GM23338 (cell line): Measurements from ENCODE around the gene RBPJ. TPM values are rescaled to one million over a fixed set of nuclear protein-coding genes. Genes with fewer than 3 reads are reported as not detected.

Experiments used
- ATAC-seq: fragments of 200-7000 bp; cut with Tn5 transposase; 3 replicates; pipeline ENCODE4 v1.9.1; 2020
- DNase-seq: peaks from one replicate; pipeline ENCODE4 v3.0.0-alpha.2; 2015; ENCODE audit warnings: low spot score
- H2AFZ ChIP-seq: fragments of 200-600 bp; sonication (generic); 2 replicates; pipeline ENCODE4 v1.8.0; 2016; ENCODE audit warnings: antibody characterized with exemption, mild to moderate bottlenecking, moderate library complexity
- H3F3A ChIP-seq: fragments of 200-600 bp; sonication (generic); replicated peaks from 2 replicates; pipeline ENCODE4 v1.8.0; 2017; ENCODE audit warnings: antibody characterized with exemption, mixed run types, low read depth
- H3K27ac ChIP-seq: fragments of 200-600 bp; sonication (generic); 2 replicates; pipeline ENCODE4 v1.6.1; 2016; ENCODE audit warnings: low read depth
- H3K27me3 ChIP-seq: fragments of 200-600 bp; sonication (generic); 2 replicates; pipeline ENCODE4 v1.8.0; 2016; ENCODE audit warnings: mild to moderate bottlenecking, mixed run types, moderate library complexity; ENCODE audit not compliant: insufficient read depth
- H3K36me3 ChIP-seq: fragments of 200-600 bp; sonication (generic); 2 replicates; pipeline ENCODE4 v1.8.0; 2016; ENCODE audit warnings: mild to moderate bottlenecking; ENCODE audit not compliant: insufficient read depth
- H3K4me1 ChIP-seq: fragments of 200-600 bp; sonication (generic); 2 replicates; pipeline ENCODE4 v1.8.0; 2016; ENCODE audit warnings: mild to moderate bottlenecking, moderate library complexity; ENCODE audit not compliant: insufficient read depth
- H3K4me2 ChIP-seq: fragments of 200-600 bp; sonication (generic); 2 replicates; pipeline ENCODE4 v1.7.1; 2017; ENCODE audit warnings: mixed run types
- H3K4me3 ChIP-seq: fragments of 200-600 bp; sonication (generic); 2 replicates; pipeline ENCODE4 v1.6.1; 2016; ENCODE audit warnings: mixed run types
- H3K79me2 ChIP-seq: fragments of 200-600 bp; sonication (generic); replicated peaks from 2 replicates; pipeline ENCODE4 v1.8.0; 2017; ENCODE audit warnings: mild to moderate bottlenecking; ENCODE audit not compliant: insufficient read depth
- H3K9me2 ChIP-seq: fragments of 200-600 bp; sonication (generic); 2 replicates; pipeline ENCODE4 v1.8.0; 2017; ENCODE audit not compliant: insufficient read depth
- H4K20me1 ChIP-seq: fragments of 200-600 bp; sonication (generic); replicated peaks from 2 replicates; pipeline ENCODE4 v1.8.0; 2017; ENCODE audit warnings: mild to moderate bottlenecking; ENCODE audit not compliant: insufficient read depth
- H3K27ac Mint-ChIP-seq: 2 replicates; pipeline ENCODE4 v1.8.0; 2020; ENCODE audit warnings: inconsistent platforms, mild to moderate bottlenecking, moderate library complexity, mixed read lengths
- H3K27me3 Mint-ChIP-seq: 3 replicates; pipeline ENCODE4 v1.8.0; 2022; ENCODE audit warnings: low read depth, mild to moderate bottlenecking, moderate library complexity, mixed read lengths, inconsistent platforms; ENCODE audit not compliant: insufficient read depth, poor library complexity
- H3K36me3 Mint-ChIP-seq: 3 replicates; pipeline ENCODE4 v1.8.0; 2021; ENCODE audit warnings: low read depth, mild to moderate bottlenecking, inconsistent platforms, moderate library complexity, mixed read lengths
- H3K4me1 Mint-ChIP-seq: 3 replicates; pipeline ENCODE4 v1.8.0; 2020; ENCODE audit warnings: mild to moderate bottlenecking, inconsistent platforms, mixed read lengths
- H3K4me3 Mint-ChIP-seq: 3 replicates; pipeline ENCODE4 v1.8.0; 2021; ENCODE audit warnings: moderate library complexity, mild to moderate bottlenecking, inconsistent platforms, mixed read lengths
- H3K9me3 Mint-ChIP-seq: 3 replicates; pipeline ENCODE4 v1.8.0; 2020; ENCODE audit warnings: moderate library complexity, mild to moderate bottlenecking, inconsistent platforms, mixed read lengths
- CREB1 ChIP-seq: fragments of 250-450 bp; sonication (Bioruptor Pico); IDR thresholded peaks from 2 replicates; pipeline ENCODE4 v1.5.0; 2020; ENCODE audit warnings: low read depth, mild to moderate bottlenecking, moderate library complexity
- EZH2 ChIP-seq: fragments of 200-600 bp; sonication (generic); IDR thresholded peaks from one replicate; pipeline ENCODE4 v1.8.0; 2017; ENCODE audit warnings: antibody characterized with exemption, mild to moderate bottlenecking, low read depth; ENCODE audit not compliant: unreplicated experiment
- EZH2phosphoT487 ChIP-seq: fragments of 200-600 bp; sonication (generic); IDR thresholded peaks from one replicate; pipeline ENCODE4 v1.8.1; 2018; ENCODE audit warnings: antibody characterized with exemption; ENCODE audit not compliant: unreplicated experiment
- NANOG ChIP-seq: IDR thresholded peaks from 2 replicates; pipeline ENCODE4 v1.6.1; 2016; ENCODE audit warnings: antibody characterized with exemption, borderline replicate concordance
- STAT1 ChIP-seq: IDR thresholded peaks from one replicate; pipeline ENCODE4 v1.6.1; 2016; ENCODE audit warnings: antibody characterized with exemption; ENCODE audit not compliant: unreplicated experiment
- polyA plus RNA-seq: library from polyadenylated mRNA; unstranded; fragments of >200 nt; fragmentation: Nextera tagmentation; extraction: Ambion mirVana; gene quantifications from 2 replicates; pipeline ENCODE4 v1.2.1, GENCODE V29; 2016
- total RNA-seq: library from RNA; depleted of rRNA; stranded (reverse); fragments of >200 nt; shearing (Covaris generic); gene quantifications from 2 replicates; pipeline ENCODE4 v1.2.3, GENCODE V29; 2014
- TF ChIP-seq, protein P1 (sequence below): fragments of 250-450 bp; sonication (Bioruptor Pico); IDR thresholded peaks from 2 replicates; pipeline ENCODE4 v1.5.0; 2020; ENCODE audit warnings: mild to moderate bottlenecking, moderate library complexity
- TF ChIP-seq, protein P2 (sequence below), 2 experiments: fragments of 200-600 bp in 1 of 2; sonication (generic) in 1 of 2; conservative IDR thresholded peaks; 2 replicates each; pipeline versions ENCODE4 v1.5.1 to v1.6.1; 2016 to 2017; ENCODE audit warnings: antibody characterized with exemption in 2 of 2, low read depth in 2 of 2, mild to moderate bottlenecking in 2 of 2, moderate library complexity in 1 of 2
- TF ChIP-seq, protein P3 (sequence below): IDR thresholded peaks from one replicate; pipeline ENCODE4 v1.6.1; 2018; ENCODE audit warnings: antibody characterized with exemption; ENCODE audit not compliant: unreplicated experiment

Gene RBPJ
- total and polyA plus RNA-seq, 2 experiments from 2014 or later, result 212 to 457 TPM

DNA sequence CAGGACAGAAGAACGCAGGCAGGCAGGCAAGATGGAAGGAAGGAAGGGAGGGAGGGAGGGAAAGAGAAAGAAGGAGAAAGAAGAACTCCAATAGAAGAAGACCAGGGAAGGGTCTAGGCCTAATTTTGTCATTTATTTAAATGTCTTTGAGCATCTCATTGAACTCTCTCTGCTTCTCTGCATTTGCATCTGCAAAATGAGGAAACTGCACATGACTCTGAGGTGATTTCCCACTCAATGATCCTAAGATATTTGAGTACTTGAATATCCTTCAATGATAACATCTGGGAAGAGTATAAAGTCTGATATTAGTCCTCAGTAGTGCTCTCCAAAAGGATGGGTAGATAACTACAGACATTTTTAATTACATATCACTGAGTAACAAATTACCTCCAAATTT, 33.1 kb upstream of the RBPJ start:
- Mint-ChIP-seq H3K4me1 (peaks cover 5% of the 10 kb centered on the region), H3K4me3 (no peak overlapping the region), H3K27me3 (no peaks in the 10 kb centered on the region), H3K27ac (no peak overlapping the region), H3K9me3 (no peaks in the 10 kb centered on the region), H3K36me3 (no peaks in the 10 kb centered on the region)
- H3K4me2 ChIP-seq, result no peak overlapping the region
- no peaks in the 10 kb centered on the region for H3K27me3 ChIP-seq
- H2AFZ ChIP-seq, result peak overlapping the region; percentile 49
- ATAC-seq (no peak), DNase-seq (no peak)
- no peak overlapping the region for H3K4me3 ChIP-seq
- H3K4me1 ChIP-seq, result peaks cover 12% of the 10 kb centered on the region; the same call in 1 of the 2 replicates
- no peaks in the 10 kb centered on the region for H3K9me2 ChIP-seq
- H3K27ac ChIP-seq, result no peak overlapping the region
- H4K20me1 ChIP-seq, result no peaks in the 10 kb centered on the region
- H3K36me3 ChIP-seq, result no peaks in the 10 kb centered on the region
- TF ChIP-seq, protein P1, sequence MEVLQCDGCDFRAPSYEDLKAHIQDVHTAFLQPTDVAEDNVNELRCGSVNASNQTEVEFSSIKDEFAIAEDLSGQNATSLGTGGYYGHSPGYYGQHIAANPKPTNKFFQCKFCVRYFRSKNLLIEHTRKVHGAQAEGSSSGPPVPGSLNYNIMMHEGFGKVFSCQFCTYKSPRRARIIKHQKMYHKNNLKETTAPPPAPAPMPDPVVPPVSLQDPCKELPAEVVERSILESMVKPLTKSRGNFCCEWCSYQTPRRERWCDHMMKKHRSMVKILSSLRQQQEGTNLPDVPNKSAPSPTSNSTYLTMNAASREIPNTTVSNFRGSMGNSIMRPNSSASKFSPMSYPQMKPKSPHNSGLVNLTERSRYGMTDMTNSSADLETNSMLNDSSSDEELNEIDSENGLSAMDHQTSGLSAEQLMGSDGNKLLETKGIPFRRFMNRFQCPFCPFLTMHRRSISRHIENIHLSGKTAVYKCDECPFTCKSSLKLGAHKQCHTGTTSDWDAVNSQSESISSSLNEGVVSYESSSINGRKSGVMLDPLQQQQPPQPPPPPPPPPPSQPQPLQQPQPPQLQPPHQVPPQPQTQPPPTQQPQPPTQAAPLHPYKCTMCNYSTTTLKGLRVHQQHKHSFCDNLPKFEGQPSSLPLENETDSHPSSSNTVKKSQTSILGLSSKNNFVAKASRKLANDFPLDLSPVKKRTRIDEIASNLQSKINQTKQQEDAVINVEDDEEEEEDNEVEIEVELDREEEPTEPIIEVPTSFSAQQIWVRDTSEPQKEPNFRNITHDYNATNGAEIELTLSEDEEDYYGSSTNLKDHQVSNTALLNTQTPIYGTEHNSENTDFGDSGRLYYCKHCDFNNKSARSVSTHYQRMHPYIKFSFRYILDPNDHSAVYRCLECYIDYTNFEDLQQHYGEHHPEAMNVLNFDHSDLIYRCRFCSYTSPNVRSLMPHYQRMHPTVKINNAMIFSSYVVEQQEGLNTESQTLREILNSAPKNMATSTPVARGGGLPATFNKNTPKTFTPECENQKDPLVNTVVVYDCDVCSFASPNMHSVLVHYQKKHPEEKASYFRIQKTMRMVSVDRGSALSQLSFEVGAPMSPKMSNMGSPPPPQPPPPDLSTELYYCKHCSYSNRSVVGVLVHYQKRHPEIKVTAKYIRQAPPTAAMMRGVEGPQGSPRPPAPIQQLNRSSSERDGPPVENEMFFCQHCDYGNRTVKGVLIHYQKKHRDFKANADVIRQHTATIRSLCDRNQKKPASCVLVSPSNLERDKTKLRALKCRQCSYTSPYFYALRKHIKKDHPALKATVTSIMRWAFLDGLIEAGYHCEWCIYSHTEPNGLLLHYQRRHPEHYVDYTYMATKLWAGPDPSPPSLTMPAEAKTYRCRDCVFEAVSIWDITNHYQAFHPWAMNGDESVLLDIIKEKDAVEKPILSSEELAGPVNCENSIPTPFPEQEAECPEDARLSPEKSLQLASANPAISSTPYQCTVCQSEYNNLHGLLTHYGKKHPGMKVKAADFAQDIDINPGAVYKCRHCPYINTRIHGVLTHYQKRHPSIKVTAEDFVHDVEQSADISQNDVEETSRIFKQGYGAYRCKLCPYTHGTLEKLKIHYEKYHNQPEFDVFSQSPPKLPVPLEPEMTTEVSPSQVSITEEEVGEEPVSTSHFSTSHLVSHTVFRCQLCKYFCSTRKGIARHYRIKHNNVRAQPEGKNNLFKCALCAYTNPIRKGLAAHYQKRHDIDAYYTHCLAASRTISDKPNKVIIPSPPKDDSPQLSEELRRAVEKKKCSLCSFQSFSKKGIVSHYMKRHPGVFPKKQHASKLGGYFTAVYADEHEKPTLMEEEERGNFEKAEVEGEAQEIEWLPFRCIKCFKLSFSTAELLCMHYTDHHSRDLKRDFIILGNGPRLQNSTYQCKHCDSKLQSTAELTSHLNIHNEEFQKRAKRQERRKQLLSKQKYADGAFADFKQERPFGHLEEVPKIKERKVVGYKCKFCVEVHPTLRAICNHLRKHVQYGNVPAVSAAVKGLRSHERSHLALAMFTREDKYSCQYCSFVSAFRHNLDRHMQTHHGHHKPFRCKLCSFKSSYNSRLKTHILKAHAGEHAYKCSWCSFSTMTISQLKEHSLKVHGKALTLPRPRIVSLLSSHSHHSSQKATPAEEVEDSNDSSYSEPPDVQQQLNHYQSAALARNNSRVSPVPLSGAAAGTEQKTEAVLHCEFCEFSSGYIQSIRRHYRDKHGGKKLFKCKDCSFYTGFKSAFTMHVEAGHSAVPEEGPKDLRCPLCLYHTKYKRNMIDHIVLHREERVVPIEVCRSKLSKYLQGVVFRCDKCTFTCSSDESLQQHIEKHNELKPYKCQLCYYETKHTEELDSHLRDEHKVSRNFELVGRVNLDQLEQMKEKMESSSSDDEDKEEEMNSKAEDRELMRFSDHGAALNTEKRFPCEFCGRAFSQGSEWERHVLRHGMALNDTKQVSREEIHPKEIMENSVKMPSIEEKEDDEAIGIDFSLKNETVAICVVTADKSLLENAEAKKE (CRISPR knock-in tag), result no peak
- no peak for TF ChIP-seq EZH2
- TF ChIP-seq, protein P2, sequence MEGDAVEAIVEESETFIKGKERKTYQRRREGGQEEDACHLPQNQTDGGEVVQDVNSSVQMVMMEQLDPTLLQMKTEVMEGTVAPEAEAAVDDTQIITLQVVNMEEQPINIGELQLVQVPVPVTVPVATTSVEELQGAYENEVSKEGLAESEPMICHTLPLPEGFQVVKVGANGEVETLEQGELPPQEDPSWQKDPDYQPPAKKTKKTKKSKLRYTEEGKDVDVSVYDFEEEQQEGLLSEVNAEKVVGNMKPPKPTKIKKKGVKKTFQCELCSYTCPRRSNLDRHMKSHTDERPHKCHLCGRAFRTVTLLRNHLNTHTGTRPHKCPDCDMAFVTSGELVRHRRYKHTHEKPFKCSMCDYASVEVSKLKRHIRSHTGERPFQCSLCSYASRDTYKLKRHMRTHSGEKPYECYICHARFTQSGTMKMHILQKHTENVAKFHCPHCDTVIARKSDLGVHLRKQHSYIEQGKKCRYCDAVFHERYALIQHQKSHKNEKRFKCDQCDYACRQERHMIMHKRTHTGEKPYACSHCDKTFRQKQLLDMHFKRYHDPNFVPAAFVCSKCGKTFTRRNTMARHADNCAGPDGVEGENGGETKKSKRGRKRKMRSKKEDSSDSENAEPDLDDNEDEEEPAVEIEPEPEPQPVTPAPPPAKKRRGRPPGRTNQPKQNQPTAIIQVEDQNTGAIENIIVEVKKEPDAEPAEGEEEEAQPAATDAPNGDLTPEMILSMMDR (conservative IDR thresholded peaks at IDR 0.05; ENCODE audit: low read depth in 2 of 2), result no peak
- TF ChIP-seq CREB1 (CRISPR knock-in tag), result no peak
- TF ChIP-seq, protein P3, sequence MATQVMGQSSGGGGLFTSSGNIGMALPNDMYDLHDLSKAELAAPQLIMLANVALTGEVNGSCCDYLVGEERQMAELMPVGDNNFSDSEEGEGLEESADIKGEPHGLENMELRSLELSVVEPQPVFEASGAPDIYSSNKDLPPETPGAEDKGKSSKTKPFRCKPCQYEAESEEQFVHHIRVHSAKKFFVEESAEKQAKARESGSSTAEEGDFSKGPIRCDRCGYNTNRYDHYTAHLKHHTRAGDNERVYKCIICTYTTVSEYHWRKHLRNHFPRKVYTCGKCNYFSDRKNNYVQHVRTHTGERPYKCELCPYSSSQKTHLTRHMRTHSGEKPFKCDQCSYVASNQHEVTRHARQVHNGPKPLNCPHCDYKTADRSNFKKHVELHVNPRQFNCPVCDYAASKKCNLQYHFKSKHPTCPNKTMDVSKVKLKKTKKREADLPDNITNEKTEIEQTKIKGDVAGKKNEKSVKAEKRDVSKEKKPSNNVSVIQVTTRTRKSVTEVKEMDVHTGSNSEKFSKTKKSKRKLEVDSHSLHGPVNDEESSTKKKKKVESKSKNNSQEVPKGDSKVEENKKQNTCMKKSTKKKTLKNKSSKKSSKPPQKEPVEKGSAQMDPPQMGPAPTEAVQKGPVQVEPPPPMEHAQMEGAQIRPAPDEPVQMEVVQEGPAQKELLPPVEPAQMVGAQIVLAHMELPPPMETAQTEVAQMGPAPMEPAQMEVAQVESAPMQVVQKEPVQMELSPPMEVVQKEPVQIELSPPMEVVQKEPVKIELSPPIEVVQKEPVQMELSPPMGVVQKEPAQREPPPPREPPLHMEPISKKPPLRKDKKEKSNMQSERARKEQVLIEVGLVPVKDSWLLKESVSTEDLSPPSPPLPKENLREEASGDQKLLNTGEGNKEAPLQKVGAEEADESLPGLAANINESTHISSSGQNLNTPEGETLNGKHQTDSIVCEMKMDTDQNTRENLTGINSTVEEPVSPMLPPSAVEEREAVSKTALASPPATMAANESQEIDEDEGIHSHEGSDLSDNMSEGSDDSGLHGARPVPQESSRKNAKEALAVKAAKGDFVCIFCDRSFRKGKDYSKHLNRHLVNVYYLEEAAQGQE, result no peak
- no peak for TF ChIP-seq EZH2phosphoT487
- TF ChIP-seq NANOG, result no peak
- TF ChIP-seq STAT1, result no peak
- H3F3A ChIP-seq, result no peaks in the 10 kb centered on the region
- H3K79me2 ChIP-seq, result no peaks in the 10 kb centered on the region
